Endometrium (tissue), 2 donors: Measurements from ENCODE around the gene TEC.
"Not testable (repeated sequence)": the region's sequence is repeated elsewhere in the genome, so short reads cannot be mapped to it uniquely, and the experiment has no call there.

Experiments used
- FAIRE-seq: peaks from 2 replicates; lab custom pipeline; 2012; peaks lifted over from hg19 to GRCh38; lab: Jason Lieb, UNC
- donor health status: control.
- donor health status: control.

Gene TEC

DNA sequence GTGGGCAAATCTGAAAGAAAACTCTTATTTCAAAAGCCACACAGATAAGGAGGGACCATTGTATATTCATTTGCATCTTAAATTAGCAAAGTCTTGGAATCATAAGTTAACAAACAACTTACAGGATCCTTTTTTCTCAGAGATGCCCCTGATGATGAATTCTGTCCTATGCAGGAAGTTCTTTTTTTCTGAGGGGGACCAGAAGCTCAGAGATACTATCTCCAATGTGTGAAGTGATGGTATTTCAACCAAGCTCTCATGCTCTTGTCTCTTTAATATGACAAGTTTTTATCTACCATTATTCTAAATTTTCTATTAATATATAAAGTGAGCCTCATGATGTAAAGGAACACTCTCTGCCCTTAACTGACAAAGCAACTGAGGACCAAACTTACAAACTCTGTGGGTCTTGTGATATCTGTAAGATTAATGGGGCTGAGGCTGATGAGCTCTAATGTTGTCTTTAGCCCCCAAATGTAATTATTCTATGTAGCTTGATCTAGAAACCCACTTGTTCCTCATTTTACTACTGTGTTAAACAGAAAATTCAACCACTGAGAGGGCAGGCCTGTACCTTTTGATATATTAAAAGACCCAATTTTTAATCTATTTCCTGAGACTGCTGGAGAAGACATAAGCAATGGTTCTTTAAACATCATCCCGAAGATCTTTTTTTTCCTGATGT, 27.0 kb downstream of the TEC start:
- no peak for FAIRE-seq

GRCh38 chr4:48241731-48242130, 27.9 kb downstream of the TEC start:
- FAIRE-seq: no peak

GRCh38 chr4:48237996-48238645, 31.5 kb downstream of the TEC start:
- FAIRE-seq: no peak

DNA sequence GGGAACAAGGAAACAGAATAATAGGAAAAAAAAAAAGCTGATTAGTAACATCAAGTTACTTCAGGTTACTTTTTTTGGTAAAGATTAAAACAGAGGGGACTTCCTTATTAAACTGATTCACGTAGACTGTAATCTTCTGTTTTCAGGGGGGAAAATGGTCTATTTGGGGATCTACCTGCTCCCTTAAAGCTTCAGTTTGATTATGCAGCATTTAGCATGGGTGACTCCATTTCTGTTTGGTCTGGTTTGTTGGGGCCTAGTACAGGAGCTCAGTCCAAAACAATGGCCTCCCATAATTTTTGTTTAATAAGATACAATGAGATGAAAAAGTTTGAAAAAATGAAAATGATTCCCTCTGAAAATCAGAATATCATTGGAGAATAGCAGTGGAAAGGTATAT, 34.6 kb downstream of the TEC start:
- FAIRE-seq: no peak

DNA sequence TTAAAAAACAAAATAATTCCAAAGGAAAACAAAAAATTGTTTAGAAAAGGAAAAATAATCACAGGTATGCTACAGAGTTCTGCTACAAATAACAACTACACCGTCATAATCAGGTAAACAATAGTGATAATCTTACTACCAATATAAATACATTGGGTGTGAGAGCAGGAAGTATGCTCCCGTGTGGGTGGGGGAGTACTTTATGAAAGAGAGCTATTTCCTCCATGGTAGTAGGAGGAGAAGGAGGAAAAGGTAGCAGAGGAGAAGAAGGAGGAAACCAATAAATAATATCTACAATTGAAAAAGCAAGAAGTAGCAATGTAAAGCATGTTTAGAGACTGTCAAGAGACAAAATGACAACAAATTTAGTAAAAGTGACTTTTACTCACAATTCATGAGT, 35.1 kb downstream of the TEC start:
- no peak for FAIRE-seq

DNA sequence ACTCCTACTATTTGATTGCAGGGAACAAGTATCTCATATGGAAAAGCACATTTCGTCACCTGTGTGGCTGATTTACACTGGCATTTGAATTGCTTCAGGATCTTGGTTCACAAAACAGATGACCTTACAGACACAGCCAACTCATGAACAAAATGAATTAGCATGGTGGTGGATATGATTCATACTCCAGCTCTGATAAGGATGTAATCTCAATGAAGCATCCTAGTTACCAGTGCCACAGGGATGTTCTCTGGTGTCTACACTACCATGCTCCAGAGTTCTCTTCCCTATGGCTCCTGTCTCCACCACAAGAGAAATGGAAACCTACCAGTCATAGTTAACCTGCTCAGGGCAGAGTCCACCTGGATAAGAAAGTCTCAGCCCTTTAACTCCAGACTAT, 40.7 kb downstream of the TEC start:
- no peak for FAIRE-seq

DNA sequence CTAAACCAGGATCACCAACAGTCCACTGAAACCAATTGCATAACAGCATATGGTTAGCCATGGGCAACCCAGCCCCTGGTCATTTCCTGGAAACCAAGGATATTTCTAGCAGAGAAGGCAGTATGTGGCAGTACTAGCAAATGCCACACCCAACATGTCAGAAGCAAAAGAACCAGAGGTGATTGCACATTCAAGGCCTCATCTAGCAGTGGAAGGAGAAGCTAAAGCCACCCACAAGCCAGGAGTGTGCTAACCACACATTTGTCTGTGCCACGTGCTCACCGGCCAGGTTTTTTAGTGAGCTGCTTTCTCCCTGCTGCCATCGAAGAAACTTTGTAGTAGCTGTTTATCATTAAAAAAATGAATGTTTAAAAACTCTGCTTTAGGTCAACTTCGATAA, 42.0 kb downstream of the TEC start:
- no peak for FAIRE-seq

DNA sequence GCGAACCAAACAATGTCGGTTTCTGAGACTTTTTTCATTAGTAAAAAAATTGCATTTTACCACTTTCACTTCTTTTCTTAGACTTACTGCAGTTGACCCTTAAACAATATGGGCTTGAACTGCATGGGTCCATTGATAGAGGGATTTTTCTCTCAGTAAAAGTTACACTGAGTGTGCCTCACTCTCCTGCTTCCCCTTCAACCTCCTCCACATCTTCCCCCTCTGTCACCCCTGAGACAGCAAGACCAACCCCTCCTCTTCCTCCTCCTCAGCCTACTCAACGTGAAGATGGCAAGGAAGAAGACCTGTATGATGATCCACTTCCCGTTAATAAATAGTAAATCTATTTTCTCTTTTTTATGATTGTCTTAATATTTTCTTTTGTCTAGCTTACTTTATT, 43.4 kb downstream of the TEC start:
- no peak for FAIRE-seq

DNA sequence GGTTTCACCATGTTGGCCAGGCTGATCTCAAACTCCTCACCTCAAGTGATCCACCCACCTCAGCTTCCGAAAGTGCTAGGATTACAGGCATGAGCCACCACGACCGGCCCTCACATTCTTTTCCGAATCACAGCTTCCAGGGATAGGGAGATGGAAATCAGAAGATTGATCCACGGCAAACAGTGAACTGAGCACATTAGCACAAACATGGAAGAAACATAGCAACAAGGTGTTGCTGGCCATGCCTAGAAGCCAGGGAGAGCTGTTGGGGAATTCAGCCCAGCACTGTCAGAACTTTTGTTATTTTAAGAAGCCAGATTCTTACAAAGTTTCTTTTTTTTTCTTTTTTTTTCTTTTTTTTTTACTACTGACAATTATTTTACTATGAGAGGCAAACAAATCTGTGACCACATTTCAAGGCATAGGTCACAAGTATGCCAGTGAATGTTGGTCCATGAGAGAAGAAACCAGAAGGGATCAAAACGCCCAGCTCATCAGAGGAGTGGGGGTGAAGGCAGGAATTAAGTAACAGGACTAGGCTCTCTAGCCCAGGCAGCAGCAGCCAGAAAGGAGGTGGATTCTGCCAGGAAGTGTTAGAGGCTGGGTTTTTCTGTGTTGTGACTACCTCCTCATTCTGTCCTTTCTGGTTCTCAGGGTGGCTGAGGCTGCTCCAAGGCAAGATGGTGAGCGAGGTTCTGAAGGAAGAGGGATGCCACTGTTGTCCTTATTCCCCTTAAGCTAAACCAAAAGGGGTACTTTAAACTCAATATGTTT, 44.1 kb downstream of the TEC start:
- no peak for FAIRE-seq

DNA sequence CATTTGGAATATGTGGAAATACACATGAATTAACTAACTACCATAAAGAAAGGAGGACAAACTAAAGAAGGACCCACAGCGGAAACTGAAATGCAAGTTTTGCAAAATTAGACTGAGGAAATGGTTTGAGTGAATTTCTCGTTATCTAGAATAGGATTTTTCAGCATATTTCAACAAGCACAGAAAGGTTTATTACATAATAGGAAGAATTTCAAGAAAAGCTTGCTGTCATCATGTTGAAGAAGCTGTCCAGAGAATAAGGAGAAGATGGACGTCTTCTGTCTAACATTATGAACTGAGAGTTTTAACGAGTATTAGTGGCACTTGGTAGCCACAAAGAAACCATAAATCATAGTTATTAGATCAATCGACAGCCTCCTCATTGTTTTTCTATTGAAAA, 45.0 kb downstream of the TEC start:
- no peak for FAIRE-seq

GRCh38 chr4:48223633-48224295, 45.9 kb downstream of the TEC start:
- FAIRE-seq: no peak

GRCh38 chr4:48222491-48222890, 47.1 kb downstream of the TEC start:
- FAIRE-seq: no peak

- not testable (repeated sequence) for FAIRE-seq
Measured at GRCh38 chr4:48219430-48219829, 50.2 kb downstream of the TEC start.

DNA sequence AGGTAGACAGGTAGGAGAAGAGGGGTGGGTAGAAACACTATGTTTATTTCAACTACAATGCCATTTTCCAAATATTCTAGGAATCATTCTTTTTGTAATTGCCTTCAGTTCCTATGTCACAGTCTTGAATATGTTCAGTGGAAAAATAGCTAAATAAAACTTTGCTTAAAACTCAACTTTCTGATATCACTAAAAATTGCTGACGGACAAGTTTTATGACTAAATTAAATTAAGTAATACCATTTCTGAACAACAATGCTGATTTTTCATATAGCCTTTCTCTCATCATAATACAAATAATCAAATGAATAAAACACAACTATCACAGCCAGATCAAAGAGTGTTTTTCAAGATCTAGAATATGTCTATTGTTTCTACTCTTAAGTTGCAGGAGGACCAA, 53.1 kb downstream of the TEC start:
- FAIRE-seq: no peak

GRCh38 chr4:48215977-48216376, 53.7 kb downstream of the TEC start:
- FAIRE-seq: no peak

- no peak for FAIRE-seq
Measured at GRCh38 chr4:48212165-48212564, 57.5 kb downstream of the TEC start.

GRCh38 chr4:48210966-48211328, 58.7 kb downstream of the TEC start:
- FAIRE-seq: no peak

- FAIRE-seq: no peak
Measured at GRCh38 chr4:48205626-48206025, 64.0 kb downstream of the TEC start.

DNA sequence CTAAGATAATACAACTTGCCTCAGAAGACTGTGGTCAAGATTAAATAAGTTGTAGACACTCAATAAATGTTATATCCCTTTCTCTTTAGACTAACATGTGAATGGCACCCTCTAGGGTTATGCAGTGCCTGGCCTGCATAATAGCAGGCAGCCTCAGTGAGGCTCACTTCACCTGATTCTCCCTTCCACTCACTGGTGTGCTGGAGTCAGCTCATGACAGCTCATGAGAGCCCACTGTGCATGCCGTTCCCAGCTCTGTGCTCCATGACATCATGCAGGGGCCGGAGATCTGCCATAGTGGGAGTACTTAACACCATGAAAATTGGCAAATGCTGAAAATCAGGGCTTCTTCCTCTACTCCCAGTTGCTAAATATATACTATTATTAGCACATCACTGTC, 64.5 kb downstream of the TEC start:
- FAIRE-seq: no peak

DNA sequence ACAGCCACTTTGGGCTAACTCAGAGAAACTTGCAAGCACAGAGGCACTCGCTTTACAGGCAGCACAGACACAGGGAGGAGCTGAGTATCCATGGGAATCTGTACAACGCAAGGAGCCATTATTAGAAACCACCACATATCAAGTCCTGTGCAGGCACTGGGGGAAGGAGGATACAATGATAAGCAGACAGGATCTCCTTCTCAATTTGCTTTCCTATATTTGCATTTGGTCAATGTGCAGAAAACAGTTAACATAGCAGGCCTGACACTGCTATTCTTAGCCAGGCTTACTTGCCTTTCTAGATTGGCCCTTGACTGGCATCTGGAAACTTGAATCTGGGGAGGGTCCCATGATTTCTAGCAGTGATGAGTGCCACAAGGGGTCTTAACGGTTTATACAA, 65.8 kb downstream of the TEC start:
- FAIRE-seq: no peak

- FAIRE-seq: no peak
Measured at GRCh38 chr4:48197643-48198237, 71.9 kb downstream of the TEC start.

- FAIRE-seq: no peak
Measured at GRCh38 chr4:48196758-48197504, 72.7 kb downstream of the TEC start.
